IPS-20b (cell line): ENCODE measurements around the gene ACTL8.

Experiments used
- H3K27ac ChIP-seq: one replicate; pipeline ENCODE4 v1.5.1; 2013; ENCODE audit warnings: low read length
- H3K27me3 ChIP-seq: 2 replicates; pipeline ENCODE4 v1.6.1; 2013; ENCODE audit warnings: mild to moderate bottlenecking, low read length, inconsistent platforms; ENCODE audit not compliant: insufficient read depth
- H3K36me3 ChIP-seq: 2 replicates; pipeline ENCODE4 v1.6.1; 2013; ENCODE audit warnings: low read depth, mild to moderate bottlenecking, inconsistent platforms, low read length, moderate library complexity; ENCODE audit not compliant: insufficient read depth
- H3K4me1 ChIP-seq: 2 replicates; pipeline ENCODE4 v1.6.1; 2013; ENCODE audit warnings: mild to moderate bottlenecking, control low read depth, inconsistent platforms, low read length, moderate library complexity; ENCODE audit not compliant: insufficient read depth
- H3K4me3 ChIP-seq: 2 replicates; pipeline ENCODE4 v1.5.1; 2013; ENCODE audit warnings: mild to moderate bottlenecking, low read length, inconsistent platforms
- H3K9ac ChIP-seq: 2 replicates; pipeline ENCODE4 v1.6.1; 2013; ENCODE audit warnings: low read depth, mild to moderate bottlenecking, inconsistent platforms, low read length, moderate library complexity
- H3K9me3 ChIP-seq: 2 replicates; pipeline ENCODE4 v1.6.1; 2013; ENCODE audit warnings: mild to moderate bottlenecking, low read depth, low read length, inconsistent platforms; ENCODE audit not compliant: insufficient read depth

Gene ACTL8

DNA sequence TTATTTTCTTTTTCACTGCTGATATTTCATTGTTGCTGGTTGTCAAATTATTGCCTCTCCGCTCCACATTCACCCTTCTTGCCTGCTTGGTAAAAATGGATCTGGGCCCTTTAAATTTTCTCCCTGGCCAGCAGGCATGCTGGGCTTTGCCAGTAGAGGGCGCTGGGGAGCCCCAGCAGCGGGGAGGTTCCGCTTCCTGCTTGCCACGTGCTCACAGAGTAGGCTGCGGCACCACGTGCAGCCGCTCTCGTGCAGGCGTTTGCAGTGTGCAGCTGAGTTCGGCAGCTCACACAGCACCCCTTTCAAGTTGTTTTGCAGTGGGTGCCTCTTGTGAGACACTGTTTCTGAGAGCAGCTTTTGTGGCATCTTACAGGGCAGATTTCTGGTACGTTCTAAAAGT lies at the start of gene ACTL8:
Gene ACTL8, plus strand, starts transcription at position 214 of the 400 bp plus-strand sequence. CDS start 67,676 bp downstream, outside the sequence.
- Histone ChIP-seq H3K9ac (no peak within 1 kb of the TSS), H3K4me3 (no peak within 1 kb of the TSS), H3K9me3 (peaks cover 51% of the 10 kb centered on the region), H3K27me3 (no peaks in the 10 kb centered on the region), H3K4me1 (no peaks in the 10 kb centered on the region), H3K27ac (no peak within 1 kb of the TSS), H3K36me3 (no peaks in the 10 kb centered on the region)

GRCh38 chr1:17706445-17706844 lies 48.7 kb upstream of the ACTL8 start:
- H3K4me1 ChIP-seq, result no peaks in the 10 kb centered on the region
- H3K9me3 ChIP-seq, result peaks cover 9% of the 10 kb centered on the region
- H3K36me3 ChIP-seq, result no peaks in the 10 kb centered on the region
- H3K4me3 ChIP-seq, result no peak overlapping the region
- H3K27ac ChIP-seq, result no peak overlapping the region
- no peaks in the 10 kb centered on the region for H3K27me3 ChIP-seq
- H3K9ac ChIP-seq, result no peak overlapping the region

- Histone ChIP-seq H3K27ac (no peak overlapping the region), H3K27me3 (no peaks in the 10 kb centered on the region), H3K36me3 (no peaks in the 10 kb centered on the region), H3K9ac (no peak overlapping the region), H3K9me3 (peaks cover 9% of the 10 kb centered on the region), H3K4me3 (no peak overlapping the region), H3K4me1 (no peaks in the 10 kb centered on the region)
These were observed 45.2 kb upstream of the ACTL8 start for GRCh38 chr1:17709981-17710380.

DNA sequence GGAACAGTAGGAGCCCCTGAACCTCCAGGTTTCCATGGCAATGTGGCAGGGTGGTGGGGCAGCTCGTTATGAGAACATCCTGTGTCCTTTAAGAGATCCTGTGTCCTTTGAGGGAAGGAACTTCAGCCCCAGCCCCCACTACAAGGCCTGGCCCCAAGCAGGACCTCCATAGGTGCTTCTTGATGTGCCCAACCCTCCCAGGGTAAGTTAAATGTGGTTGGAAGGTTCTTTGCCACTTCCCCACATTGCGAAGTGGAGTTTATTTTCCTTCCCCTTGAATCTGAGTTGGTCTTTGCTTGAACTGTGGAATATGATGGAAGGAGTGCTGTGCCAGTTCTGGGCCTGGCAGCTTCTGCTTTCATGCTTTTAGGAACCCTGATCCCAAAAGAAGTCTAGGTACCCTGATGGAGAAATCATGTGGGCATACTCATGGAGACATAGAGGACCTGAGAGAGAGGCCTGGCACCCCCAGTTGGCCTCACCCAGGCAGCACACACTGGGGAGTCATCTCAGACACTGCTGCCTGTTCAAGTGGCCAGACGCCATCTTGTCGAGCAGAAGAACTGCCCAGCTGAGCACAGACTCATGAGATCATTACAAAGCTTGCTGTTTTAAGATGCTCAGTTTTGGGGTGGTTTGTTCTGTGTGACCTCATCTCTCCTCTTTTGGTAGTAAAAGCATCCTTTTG lies 44.1 kb upstream of the ACTL8 start:
- no peak overlapping the region for H3K9ac ChIP-seq
- no peak overlapping the region for H3K4me3 ChIP-seq
- H3K4me1 ChIP-seq, result no peaks in the 10 kb centered on the region
- peaks cover 9% of the 10 kb centered on the region for H3K9me3 ChIP-seq
- no peaks in the 10 kb centered on the region for H3K27me3 ChIP-seq
- no peak overlapping the region for H3K27ac ChIP-seq
- H3K36me3 ChIP-seq, result no peaks in the 10 kb centered on the region

- H3K9me3 ChIP-seq, result peaks cover 9% of the 10 kb centered on the region
- no peak overlapping the region for H3K27ac ChIP-seq
- H3K4me1 ChIP-seq, result no peaks in the 10 kb centered on the region
- H3K9ac ChIP-seq, result no peak overlapping the region
- H3K36me3 ChIP-seq, result no peaks in the 10 kb centered on the region
- H3K4me3 ChIP-seq, result no peak overlapping the region
- H3K27me3 ChIP-seq, result no peaks in the 10 kb centered on the region
These were observed 43.6 kb upstream of the ACTL8 start for GRCh38 chr1:17711577-17711910.

DNA sequence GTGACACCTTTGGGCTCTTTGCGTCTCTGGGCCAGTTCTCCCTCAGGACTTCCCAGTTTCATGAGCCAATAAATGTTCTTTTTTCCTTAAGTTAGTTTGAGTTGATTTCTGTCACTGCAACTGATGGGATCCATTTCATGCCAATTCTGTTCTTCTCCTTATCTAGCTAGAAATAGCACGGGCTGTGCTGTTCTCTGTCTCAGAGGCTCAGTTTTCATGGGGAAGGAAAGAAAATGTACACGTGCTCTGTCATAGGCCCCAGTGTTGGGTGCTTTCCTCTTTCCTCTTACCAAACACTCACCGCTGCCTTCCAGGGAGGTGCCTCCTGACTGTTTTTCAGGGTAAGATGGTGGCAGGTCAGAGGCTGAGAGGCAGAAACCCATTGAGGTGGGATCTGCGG lies 43.2 kb upstream of the ACTL8 start:
- H3K9me3 ChIP-seq, result peaks cover 9% of the 10 kb centered on the region
- no peaks in the 10 kb centered on the region for H3K36me3 ChIP-seq
- H3K9ac ChIP-seq, result no peak overlapping the region
- H3K4me3 ChIP-seq, result no peak overlapping the region
- no peaks in the 10 kb centered on the region for H3K27me3 ChIP-seq
- no peak overlapping the region for H3K27ac ChIP-seq
- H3K4me1 ChIP-seq, result no peaks in the 10 kb centered on the region

DNA sequence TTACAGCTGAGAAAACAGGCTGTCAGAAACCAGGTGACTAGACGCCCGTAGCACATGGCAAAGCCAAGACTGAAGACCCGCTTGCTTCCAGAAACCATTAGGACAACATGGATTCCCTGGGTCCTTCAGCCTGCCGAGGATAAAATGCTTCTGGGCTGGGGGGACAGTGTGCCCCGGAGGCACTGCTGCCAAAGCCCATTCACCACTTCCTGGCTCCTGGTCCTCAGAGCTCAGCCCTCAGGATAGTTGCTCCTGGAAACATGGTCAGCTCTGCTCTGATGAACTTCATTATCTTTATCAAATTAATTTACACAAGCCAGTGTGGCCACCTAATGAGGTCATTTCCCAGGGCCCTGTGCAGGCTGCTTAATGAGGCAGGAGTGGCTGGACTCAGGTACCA lies 41.1 kb upstream of the ACTL8 start:
- Histone ChIP-seq H3K9me3 (peaks cover 9% of the 10 kb centered on the region), H3K27me3 (no peaks in the 10 kb centered on the region), H3K9ac (no peak overlapping the region), H3K27ac (no peak overlapping the region), H3K4me1 (no peaks in the 10 kb centered on the region), H3K36me3 (no peaks in the 10 kb centered on the region), H3K4me3 (no peak overlapping the region)

DNA sequence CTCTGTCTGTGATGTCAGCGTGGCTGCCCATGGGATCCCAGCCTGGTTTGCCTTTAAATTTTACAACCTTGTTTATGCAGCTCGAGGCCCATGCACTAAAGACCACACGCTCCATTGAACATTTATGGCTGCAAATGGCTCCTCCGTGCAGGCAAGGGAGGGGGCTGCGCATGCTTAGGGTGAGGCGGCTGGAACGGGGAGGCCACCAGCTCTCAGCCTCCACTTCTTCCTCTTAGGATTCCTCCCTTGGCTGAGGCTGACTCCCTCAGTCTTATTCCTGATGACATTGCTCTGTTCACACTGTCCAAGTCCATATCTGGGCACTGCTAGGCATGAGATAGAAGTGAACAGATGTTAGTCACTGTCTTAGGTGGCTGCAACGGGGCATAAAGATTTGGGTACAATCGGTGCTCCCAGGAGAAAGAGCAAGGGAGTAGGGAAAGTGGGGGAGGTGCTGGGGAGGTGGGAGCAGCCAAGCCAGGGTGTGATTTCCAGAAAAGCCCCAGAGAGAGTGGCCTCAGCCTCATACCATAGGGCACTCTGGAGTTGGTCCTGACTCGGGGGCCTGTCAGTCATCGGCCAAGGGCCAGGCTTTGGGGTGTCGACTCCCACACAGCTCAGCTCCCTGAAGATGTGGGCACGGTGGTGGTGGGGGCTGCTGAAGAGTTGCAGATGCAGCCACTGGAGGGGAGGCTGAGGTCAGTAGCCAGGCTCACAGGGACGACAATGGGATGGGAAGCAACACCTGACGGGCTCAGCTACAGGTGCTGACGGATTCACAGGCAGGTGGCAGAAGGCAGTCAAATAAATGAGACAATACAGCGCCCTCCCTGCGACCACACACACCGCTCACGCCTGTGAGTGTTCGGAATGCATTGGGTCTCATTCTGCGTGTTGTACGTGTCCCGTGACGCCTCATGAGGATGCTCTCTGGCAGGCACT lies 37.3 kb upstream of the ACTL8 start:
- H3K36me3 ChIP-seq, result no peaks in the 10 kb centered on the region
- H3K4me3 ChIP-seq, result no peak overlapping the region
- no peak overlapping the region for H3K9ac ChIP-seq
- H3K27me3 ChIP-seq, result no peaks in the 10 kb centered on the region
- H3K9me3 ChIP-seq, result no peaks in the 10 kb centered on the region
- H3K4me1 ChIP-seq, result no peaks in the 10 kb centered on the region
- H3K27ac ChIP-seq, result no peak overlapping the region

- Histone ChIP-seq H3K27me3 (no peaks in the 10 kb centered on the region), H3K9ac (no peak overlapping the region), H3K27ac (no peak overlapping the region), H3K4me3 (no peak overlapping the region), H3K4me1 (no peaks in the 10 kb centered on the region), H3K36me3 (no peaks in the 10 kb centered on the region), H3K9me3 (no peaks in the 10 kb centered on the region)
These were observed 35.3 kb upstream of the ACTL8 start for GRCh38 chr1:17719874-17720273.

DNA sequence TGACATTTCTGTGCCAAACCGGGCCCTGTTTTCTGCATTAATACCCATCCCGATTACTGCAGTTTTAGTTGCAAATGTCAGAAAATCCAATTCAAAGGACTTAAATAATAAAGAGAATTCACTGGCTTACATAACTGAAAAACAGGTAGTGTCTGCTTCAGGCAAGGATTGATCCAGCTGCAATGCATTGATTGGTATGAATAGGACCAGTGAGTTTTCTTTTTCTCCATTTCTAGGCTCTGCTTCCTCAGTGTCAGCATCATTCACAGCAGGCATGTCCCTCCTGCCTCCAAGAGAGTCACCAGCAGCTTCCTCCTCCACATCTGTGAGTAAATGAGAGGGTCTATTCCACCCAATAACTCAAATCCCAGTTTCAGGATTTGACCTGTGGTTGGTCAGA lies 33.7 kb upstream of the ACTL8 start:
- Histone ChIP-seq H3K36me3 (no peaks in the 10 kb centered on the region), H3K27me3 (no peaks in the 10 kb centered on the region), H3K9me3 (no peaks in the 10 kb centered on the region), H3K9ac (no peak overlapping the region), H3K27ac (no peak overlapping the region), H3K4me1 (no peaks in the 10 kb centered on the region), H3K4me3 (no peak overlapping the region)

DNA sequence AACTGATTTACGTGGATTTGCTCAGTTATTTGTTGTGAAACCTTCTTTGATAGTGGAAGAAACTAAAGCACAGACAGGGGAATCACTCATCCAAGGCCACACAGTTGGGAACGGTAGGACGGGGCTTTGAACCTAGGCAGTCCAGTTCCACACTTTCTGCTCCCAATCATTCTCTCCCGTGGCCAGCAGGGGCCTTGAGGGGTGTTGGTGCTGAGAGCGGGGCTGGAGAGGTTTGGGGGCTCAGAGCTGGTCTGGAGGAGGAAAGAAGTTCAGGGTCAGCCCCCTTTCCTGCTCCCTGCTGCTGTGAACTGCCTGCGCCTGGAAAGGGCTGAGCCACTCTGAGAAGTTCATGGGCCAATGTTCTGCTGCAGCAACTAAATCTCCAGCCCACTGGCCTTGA lies 31.4 kb upstream of the ACTL8 start:
- Histone ChIP-seq H3K4me3 (no peak overlapping the region), H3K36me3 (no peaks in the 10 kb centered on the region), H3K9ac (no peak overlapping the region), H3K4me1 (no peaks in the 10 kb centered on the region), H3K27ac (no peak overlapping the region), H3K27me3 (no peaks in the 10 kb centered on the region), H3K9me3 (no peaks in the 10 kb centered on the region)

GRCh38 chr1:17724150-17724549 lies 31.0 kb upstream of the ACTL8 start:
- Histone ChIP-seq H3K9ac (no peak overlapping the region), H3K4me3 (no peak overlapping the region), H3K9me3 (no peaks in the 10 kb centered on the region)

More at GRCh38 chr1:17724150-17724549, 31.0 kb upstream of the ACTL8 start:
- Histone ChIP-seq H3K4me1 (no peaks in the 10 kb centered on the region), H3K27me3 (no peaks in the 10 kb centered on the region), H3K27ac (no peak overlapping the region), H3K36me3 (no peaks in the 10 kb centered on the region)
